Activated T-cell treated with anti-CD3 and anti-CD28 coated beads, Interleukin-2, amount 50 U/mL, for 24 hours (primary cell): ENCODE results near the gene APOOL.
"Not testable (repeated sequence)": the region's sequence is repeated elsewhere in the genome, so short reads cannot be mapped to it uniquely, and the experiment has no call there.

Experiments used
- DNase-seq: peaks from one replicate; pipeline ENCODE4 v3.0.0-alpha.2; 2020
- H3K27ac Mint-ChIP-seq: 2 replicates; pipeline ENCODE4 v1.8.0; 2020; ENCODE audit warnings: mild to moderate bottlenecking, mixed read lengths
- H3K27me3 Mint-ChIP-seq: 2 replicates; pipeline ENCODE4 v1.8.0; 2020; ENCODE audit warnings: mixed read lengths
- H3K36me3 Mint-ChIP-seq: 2 replicates; pipeline ENCODE4 v1.8.0; 2020; ENCODE audit warnings: low read depth, mixed read lengths
- H3K4me1 Mint-ChIP-seq: 2 replicates; pipeline ENCODE4 v1.8.0; 2020; ENCODE audit warnings: low read depth, mixed read lengths
- H3K4me3 Mint-ChIP-seq: 2 replicates; pipeline ENCODE4 v1.8.0; 2020; ENCODE audit warnings: mild to moderate bottlenecking, moderate library complexity, mixed read lengths
- H3K9me3 Mint-ChIP-seq: 2 replicates; pipeline ENCODE4 v1.8.0; 2020; ENCODE audit warnings: mixed read lengths

The APOOL gene

DNA sequence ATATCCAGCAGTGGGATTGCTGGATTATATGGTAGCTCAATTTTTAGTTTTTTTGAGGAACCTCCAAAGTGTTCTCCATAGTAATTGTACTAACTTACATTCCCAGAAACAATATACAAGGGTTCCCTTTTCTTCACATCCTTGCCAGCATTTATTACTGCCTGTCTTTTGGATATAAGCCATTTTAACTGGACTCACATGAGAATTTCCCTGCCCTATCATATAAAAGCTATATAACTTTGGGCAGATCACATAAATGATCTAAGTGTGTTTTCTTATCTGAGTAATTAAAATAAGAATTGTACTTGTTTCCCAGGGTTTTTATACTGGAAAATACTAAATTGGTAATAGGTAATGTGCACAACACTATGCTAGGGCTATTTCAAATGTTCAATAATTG, 25.4 kb downstream of the APOOL start:
- no peak overlapping the region for H3K4me3 Mint-ChIP-seq
- DNase-seq: no peak
- H3K27ac Mint-ChIP-seq: no peak overlapping the region
- H3K9me3 Mint-ChIP-seq: no peaks in the 10 kb centered on the region
- H3K36me3 Mint-ChIP-seq: peaks cover 19% of the 10 kb centered on the region
- H3K4me1 Mint-ChIP-seq: peaks cover 1% of the 10 kb centered on the region
- no peaks in the 10 kb centered on the region for H3K27me3 Mint-ChIP-seq

DNA sequence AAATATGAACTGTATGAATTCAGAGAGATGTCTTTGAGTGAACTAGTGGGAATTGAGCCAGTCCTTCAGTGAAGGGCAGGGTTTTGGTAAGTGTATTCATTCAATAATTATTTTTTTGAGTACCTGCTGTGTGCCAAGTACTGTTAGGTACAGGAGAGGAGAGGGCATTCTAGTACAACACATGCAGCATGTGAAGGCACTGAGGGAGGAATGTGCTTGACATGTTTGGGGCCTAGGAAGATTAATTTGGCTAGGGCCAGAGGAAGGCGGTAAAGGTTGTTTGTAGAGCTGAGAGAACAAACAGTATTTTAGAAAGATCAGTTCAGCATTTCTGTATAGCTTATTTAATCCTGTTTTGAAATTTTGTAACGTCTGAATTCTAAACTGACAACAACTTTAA, 27.8 kb downstream of the APOOL start:
- Mint-ChIP-seq H3K4me3 (no peak overlapping the region), H3K4me1 (peaks cover 9% of the 10 kb centered on the region), H3K36me3 (peaks cover 10% of the 10 kb centered on the region), H3K27me3 (no peaks in the 10 kb centered on the region), H3K9me3 (no peaks in the 10 kb centered on the region), H3K27ac (no peak overlapping the region)
- no peak for DNase-seq

DNA sequence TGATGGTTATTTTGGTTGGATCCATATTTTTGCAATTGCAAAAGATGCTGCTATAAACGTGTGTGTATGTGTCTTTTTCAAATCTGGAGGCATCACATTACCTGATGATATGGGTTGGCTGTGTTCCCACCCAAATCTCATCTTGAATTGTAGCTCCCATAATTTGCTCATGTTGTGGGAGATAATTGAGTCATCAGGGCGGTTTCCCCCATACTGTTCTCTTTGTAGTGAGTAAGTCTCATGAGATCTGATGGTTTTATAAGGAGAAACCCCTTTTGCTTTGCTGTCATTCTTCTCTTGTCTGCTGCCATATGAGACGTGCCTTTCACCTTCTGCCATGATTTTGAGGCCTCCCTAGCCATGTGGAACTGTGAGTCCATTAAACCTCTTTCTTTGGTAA, 33.4 kb downstream of the APOOL start:
- peaks cover 25% of the 10 kb centered on the region for H3K4me1 Mint-ChIP-seq
- H3K4me3 Mint-ChIP-seq: no peak overlapping the region
- peaks cover 18% of the 10 kb centered on the region for H3K9me3 Mint-ChIP-seq
- H3K27ac Mint-ChIP-seq: no peak overlapping the region
- peaks cover 12% of the 10 kb centered on the region for H3K27me3 Mint-ChIP-seq
- H3K36me3 Mint-ChIP-seq: peaks cover 8% of the 10 kb centered on the region
- no peak for DNase-seq

DNA sequence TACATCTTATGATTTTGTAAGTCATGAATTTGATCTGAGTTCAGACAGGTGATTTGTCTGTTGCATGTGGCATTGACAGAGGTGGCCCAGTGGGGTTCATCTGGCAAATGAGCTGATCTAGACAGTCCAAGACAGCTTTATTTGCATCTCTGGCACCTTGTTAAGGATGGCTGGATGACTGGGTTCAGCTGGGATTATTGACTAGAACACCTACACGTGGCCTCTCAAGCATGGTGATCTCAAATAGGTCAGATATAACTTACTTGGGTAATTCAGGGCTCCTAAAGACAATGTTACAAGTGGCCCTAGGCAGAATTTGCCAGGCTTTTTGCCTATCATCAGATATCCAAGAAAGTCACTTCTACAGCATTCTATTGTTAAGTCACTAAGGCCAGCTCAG, 48.0 kb downstream of the APOOL start:
- Mint-ChIP-seq H3K4me1 (peaks cover 16% of the 10 kb centered on the region), H3K4me3 (no peak overlapping the region), H3K9me3 (no peaks in the 10 kb centered on the region), H3K27ac (peak overlapping the region; percentile 67), H3K27me3 (peaks cover 4% of the 10 kb centered on the region), H3K36me3 (peaks cover 18% of the 10 kb centered on the region)
- DNase-seq: no peak

DNA sequence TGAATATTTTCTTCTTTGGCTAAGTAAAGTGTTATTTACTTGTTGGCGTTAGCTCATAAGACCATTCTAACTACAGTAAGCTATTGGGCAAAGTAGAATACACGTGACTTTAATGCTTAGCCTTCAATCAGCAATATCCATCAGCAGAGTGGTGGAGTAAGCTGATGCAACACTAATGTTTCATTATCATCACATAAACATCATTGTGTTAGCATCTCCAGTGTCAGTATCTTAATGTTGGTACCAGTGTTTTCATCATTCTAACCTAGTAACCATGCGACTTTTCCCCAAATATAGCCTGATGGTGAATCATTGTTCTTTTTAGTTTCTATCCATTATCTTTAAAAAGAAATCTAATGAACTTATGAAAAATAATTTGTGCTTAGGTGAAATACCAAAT, 48.5 kb downstream of the APOOL start:
- no peak for DNase-seq
- Mint-ChIP-seq H3K9me3 (no peaks in the 10 kb centered on the region), H3K27me3 (peaks cover 4% of the 10 kb centered on the region), H3K4me1 (peaks cover 16% of the 10 kb centered on the region), H3K27ac (peak overlapping the region; percentile 67), H3K36me3 (peaks cover 16% of the 10 kb centered on the region), H3K4me3 (no peak overlapping the region)

DNA sequence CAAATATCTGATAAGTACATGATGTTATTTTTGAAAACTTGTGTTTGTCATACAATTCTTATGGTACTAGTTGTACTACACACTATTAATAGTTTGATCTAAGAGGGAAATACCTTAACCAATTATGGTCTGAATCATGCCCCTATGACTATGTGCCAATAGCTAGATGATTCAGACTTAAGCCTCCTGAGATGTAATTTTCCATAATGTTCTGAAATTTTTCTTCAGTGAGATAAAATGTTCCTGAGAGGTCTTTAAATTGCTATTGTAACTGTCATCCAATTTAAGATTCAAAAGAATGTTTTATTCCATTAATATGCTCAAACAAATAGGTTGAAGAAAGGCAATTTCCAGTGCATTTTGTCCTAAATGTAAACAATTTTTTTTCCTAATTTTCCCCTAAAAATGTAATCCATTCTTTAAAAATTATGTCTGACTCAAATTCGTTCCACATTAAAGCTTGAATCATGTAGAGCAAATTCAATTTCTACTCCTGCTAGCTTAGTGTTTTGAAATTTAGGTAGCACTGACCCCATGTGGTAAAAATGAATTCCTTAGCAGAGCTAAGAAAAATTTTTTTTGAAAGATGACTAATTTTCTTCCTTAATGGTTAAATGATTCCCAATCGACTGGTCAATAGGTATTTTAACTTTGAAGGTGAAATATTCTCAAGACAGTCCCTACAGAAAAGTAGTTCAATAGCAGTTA, 49.1 kb downstream of the APOOL start:
- H3K4me1 Mint-ChIP-seq: peaks cover 16% of the 10 kb centered on the region
- peak overlapping the region; percentile 67 for H3K27ac Mint-ChIP-seq
- H3K9me3 Mint-ChIP-seq: no peaks in the 10 kb centered on the region
- H3K36me3 Mint-ChIP-seq: peaks cover 17% of the 10 kb centered on the region
- no peak overlapping the region for H3K4me3 Mint-ChIP-seq
- DNase-seq: no peak
- peaks cover 4% of the 10 kb centered on the region for H3K27me3 Mint-ChIP-seq

DNA sequence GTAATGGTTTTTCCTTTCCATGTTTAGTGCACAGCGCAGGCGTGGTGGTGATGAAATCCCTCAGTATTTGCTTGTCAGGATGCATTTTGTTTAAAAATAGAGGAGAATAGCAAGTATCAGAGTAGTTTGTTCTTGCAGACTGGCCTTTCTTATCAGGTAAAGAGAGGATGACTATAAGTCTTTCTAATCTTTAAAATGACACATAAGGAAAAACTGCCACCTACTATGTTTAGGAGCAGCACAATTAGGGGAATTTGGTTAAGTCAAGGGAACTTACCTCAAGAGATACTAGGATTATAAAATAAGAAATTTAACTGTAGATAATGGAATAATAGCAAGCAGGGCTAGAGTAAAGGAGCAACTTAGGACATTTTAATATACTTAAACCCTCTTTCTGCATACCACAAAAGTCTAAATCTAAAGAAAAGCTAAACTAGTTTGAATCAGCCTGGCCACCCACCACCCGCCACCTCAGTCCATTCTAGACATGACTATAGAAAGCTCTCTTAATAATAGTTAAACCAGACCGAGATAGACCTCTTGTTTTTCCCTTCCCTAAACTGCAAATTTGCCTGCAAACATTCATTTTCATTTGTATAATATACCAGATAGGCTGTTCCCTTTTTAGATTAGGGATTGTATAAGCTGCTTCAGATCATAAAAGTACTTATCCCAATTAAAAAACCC, 62.0 kb downstream of the APOOL start:
- DNase-seq: no peak
- H3K9me3 Mint-ChIP-seq: no peaks in the 10 kb centered on the region
- no peaks in the 10 kb centered on the region for H3K4me1 Mint-ChIP-seq
- no peak overlapping the region for H3K4me3 Mint-ChIP-seq
- peaks cover 18% of the 10 kb centered on the region for H3K27me3 Mint-ChIP-seq
- no peak overlapping the region for H3K27ac Mint-ChIP-seq
- H3K36me3 Mint-ChIP-seq: peaks cover 47% of the 10 kb centered on the region

DNA sequence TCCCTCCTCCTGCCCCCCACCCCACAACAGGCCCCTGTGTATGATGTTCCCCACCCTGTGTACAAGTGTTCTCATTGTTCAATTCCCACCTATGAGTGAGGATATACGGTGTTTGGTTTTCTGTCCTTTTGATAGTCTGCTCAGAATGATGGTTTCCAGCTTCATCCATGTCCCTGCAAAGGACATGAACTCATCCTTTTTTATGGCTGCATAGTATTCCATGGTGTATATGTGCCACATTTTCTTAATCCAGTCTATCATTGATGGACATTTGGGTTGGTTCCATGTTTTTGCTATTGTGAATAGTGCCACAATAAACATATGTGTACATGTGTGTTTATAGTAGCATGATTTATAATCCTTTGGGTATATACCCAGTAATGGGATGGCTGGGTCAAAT, 73.6 kb downstream of the APOOL start:
- H3K27ac Mint-ChIP-seq: not testable (repeated sequence)
- peaks cover 48% of the 10 kb centered on the region for H3K36me3 Mint-ChIP-seq

DNA sequence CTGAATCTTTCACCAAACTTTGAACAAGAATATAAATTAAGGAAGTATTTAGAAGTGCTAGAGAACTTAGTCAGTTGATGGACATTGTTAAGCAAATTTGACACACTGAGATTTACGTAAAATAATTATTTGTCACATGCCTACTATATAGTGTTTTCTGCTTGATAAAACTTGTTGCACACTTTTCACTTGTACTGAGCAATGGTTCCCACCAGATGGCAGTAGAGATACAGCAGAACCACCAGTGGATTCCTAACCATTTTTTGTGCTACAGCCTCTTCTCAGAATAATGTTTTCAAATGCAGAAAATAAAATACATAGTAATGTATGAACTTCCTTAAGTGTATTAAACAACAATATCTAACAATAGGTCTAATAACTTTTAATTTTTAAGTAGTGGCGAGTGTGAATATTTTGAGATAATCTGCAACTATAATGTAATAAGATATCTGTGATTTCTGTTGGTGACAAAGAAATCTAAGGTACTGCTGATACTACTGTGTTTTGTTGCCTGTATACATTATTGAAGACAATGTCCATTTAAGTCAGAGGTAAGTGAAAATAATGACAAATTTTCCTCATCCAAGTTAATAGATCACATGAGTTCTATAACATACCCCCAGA, 81.2 kb downstream of the APOOL start:
- no peaks in the 10 kb centered on the region for H3K4me1 Mint-ChIP-seq
- no peak overlapping the region for H3K27ac Mint-ChIP-seq
- peaks cover 38% of the 10 kb centered on the region for H3K36me3 Mint-ChIP-seq
- DNase-seq: no peak
- H3K27me3 Mint-ChIP-seq: peaks cover 30% of the 10 kb centered on the region
- no peaks in the 10 kb centered on the region for H3K9me3 Mint-ChIP-seq
- no peak overlapping the region for H3K4me3 Mint-ChIP-seq

More for the DNA sequence above, 73.6 kb downstream of the APOOL start:
- not testable (repeated sequence) for H3K9me3 Mint-ChIP-seq, DNase-seq, H3K4me3 Mint-ChIP-seq, H3K4me1 Mint-ChIP-seq
- H3K27me3 Mint-ChIP-seq: peaks cover 21% of the 10 kb centered on the region

DNA sequence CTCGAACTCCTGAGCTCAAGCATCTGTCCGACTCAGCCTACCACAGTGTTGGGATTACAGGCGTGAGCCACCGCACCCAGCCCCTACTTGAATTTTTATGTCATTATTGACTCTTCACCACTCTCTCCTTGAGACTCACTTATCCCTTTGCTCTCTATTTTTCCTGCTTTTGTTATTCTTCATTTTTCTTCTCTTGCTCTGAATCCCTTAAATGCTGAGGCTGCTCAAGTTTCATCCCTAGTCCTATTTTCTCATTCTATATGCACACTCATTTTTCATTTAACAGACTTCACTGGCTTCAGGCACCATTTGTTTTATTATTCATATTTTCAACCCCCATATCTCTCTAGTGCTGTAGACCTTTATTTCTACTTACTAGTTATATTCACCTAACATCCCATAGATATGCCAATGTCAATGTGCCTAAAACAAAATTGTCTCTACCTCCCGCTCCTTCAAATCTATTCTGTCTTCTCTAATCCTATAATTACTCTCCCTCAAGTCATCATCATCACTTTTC, 85.7 kb downstream of the APOOL start:
- Mint-ChIP-seq H3K9me3 (no peaks in the 10 kb centered on the region), H3K27me3 (peaks cover 17% of the 10 kb centered on the region), H3K4me1 (no peaks in the 10 kb centered on the region), H3K27ac (no peak overlapping the region), H3K36me3 (peaks cover 49% of the 10 kb centered on the region), H3K4me3 (no peak overlapping the region)
- no peak for DNase-seq

DNA sequence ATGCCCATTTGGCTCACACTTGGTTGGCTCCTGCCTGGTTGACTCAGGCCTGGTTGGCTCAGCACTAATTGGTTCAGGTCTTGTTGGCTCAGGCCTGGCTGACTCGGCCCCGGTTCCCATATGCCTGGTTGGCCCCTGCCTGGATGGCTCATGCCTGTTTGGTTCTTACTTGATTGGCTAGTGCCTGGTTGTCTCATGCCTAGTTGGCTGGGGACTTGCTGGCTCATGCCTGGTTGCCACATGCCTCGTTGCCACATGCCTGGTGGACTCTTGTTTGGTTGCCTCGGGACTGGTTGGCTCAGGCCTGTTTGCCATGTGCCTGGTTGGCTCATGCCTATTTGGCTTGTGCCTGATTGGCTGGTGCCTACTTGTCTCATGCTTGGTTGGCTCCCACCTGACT, 103.7 kb downstream of the APOOL start:
- H3K9me3 Mint-ChIP-seq: no peaks in the 10 kb centered on the region
- DNase-seq: no peak

DNA sequence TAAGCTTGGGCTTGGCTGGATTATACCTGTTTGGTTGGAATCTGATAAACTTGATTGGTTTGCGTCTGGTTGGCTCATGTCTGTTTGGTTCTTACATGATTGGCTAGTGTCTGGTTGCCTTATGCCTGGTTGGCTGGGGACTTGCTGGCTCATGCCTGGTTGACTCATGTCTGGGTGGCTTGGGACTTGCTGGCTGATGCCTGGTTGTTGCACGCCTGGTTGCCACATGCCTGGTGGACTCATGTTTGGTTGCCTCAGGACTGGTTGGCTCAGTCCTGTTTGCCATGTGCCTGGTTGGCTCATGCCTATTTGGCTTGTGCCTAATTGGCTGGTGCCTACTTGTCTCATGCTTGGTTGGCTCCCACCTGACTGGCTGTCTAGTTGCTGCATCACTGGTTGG, 104.5 kb downstream of the APOOL start:
- no peak for DNase-seq
- peaks cover 9% of the 10 kb centered on the region for H3K27me3 Mint-ChIP-seq
- H3K9me3 Mint-ChIP-seq: no peaks in the 10 kb centered on the region
- H3K4me3 Mint-ChIP-seq: no peak overlapping the region
- no peak overlapping the region for H3K27ac Mint-ChIP-seq
- no peaks in the 10 kb centered on the region for H3K36me3 Mint-ChIP-seq
- no peaks in the 10 kb centered on the region for H3K4me1 Mint-ChIP-seq

More for the DNA sequence above, 103.7 kb downstream of the APOOL start:
- no peaks in the 10 kb centered on the region for H3K36me3 Mint-ChIP-seq
- no peak overlapping the region for H3K4me3 Mint-ChIP-seq
- no peak overlapping the region for H3K27ac Mint-ChIP-seq
- no peaks in the 10 kb centered on the region for H3K4me1 Mint-ChIP-seq
- H3K27me3 Mint-ChIP-seq: peaks cover 1% of the 10 kb centered on the region

DNA sequence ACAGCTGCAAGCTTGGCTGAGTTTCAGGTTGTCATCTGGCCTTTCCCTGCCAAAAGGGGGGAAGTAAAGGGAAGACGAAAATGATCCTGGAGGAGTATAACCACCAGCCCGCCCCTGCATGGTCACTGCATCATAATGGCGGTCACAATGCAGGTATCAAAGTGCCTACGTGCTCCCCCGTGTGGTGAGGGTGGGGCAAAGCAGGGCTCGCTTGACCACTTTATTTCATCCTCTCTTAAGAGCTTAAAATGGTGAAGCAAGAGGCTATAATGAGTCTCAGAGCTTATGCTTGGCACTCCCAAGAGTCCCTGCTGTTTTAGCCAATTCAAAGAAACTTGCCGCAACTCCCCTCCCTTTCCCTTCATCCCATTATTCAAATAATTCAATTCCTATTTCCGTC, 105.6 kb downstream of the APOOL start:
- no peaks in the 10 kb centered on the region for H3K36me3 Mint-ChIP-seq
- no peaks in the 10 kb centered on the region for H3K4me1 Mint-ChIP-seq
- H3K4me3 Mint-ChIP-seq: no peak overlapping the region
- no peak overlapping the region for H3K27ac Mint-ChIP-seq
- peak; percentile 37 for DNase-seq
- no peaks in the 10 kb centered on the region for H3K9me3 Mint-ChIP-seq
- peaks cover 10% of the 10 kb centered on the region for H3K27me3 Mint-ChIP-seq

DNA sequence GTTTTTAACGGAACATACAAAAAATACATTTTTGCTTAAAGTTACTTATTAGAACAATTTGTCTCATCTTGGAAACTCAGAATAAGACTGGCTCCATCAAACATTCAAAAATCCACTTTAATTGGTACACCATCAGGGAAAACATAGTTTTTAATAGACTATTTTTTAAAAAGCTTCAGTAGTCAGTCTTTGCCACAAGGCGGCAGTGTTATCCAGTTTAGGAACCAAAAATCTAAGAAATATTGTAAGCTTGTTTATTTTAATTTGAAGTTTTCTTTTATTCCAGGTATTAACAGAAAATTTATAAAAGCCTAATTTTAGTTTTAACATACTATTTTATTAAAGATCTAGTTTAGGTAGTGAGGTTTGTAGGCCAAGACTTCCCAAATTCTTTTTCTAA, 107.7 kb downstream of the APOOL start:
- Mint-ChIP-seq H3K9me3 (no peaks in the 10 kb centered on the region), H3K36me3 (no peaks in the 10 kb centered on the region), H3K4me3 (no peak overlapping the region), H3K27ac (no peak overlapping the region), H3K4me1 (no peaks in the 10 kb centered on the region), H3K27me3 (peaks cover 23% of the 10 kb centered on the region)
- DNase-seq: no peak

DNA sequence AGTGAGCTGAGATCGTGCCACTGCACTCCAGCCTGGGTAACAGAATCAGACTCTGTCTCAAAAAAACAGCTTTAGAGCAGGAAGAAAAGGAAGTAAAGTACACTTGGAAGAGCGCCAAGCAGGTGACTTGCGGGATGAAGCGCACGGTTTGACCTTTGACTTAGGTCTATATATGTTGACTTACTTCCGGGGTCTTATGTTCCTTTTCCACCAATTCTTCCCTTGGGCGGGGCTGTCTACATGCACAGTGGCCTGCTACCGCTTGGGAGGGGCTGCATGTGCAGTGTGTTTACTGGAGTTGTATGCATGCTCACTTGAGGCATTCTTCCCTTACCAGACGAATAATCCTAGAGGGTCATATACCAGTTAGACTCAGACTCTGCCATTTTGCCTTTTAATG, 108.6 kb downstream of the APOOL start:
- H3K9me3 Mint-ChIP-seq: no peaks in the 10 kb centered on the region

More for the DNA sequence above, 108.6 kb downstream of the APOOL start:
- no peak overlapping the region for H3K4me3 Mint-ChIP-seq
- peaks cover 26% of the 10 kb centered on the region for H3K27me3 Mint-ChIP-seq
- H3K36me3 Mint-ChIP-seq: no peaks in the 10 kb centered on the region
- no peak for DNase-seq
- H3K27ac Mint-ChIP-seq: no peak overlapping the region
- no peaks in the 10 kb centered on the region for H3K4me1 Mint-ChIP-seq
